Esophagus mucosa (tissue), 1 donor: ENCODE measurements around the gene MCM7. TPM values are rescaled to one million over a fixed set of nuclear protein-coding genes. Genes with fewer than 3 reads are reported as not detected.
A peak's percentile ranks its signal among the peaks of the same experiment; 100 is the strongest.

Experiments
- ATAC-seq: fragments of 200-7000 bp; cut with Tn5 transposase; one replicate; pipeline ENCODE4 v1.9.1; 2020
- total RNA-seq: library from RNA; stranded (reverse); gene quantifications from one replicate; pipeline ENCODE4 v1.2.4, GENCODE V29; 2023
- donor health status: DM: yes; HTN: yes; CAD: no.

The MCM7 gene
- total RNA-seq, 1 donor from 2014 or later, result 53.0 TPM

GRCh38 chr7:100122067-100122466 lies 20.9 kb upstream of the MCM7 start:
- peak; percentile 11 for ATAC-seq

GRCh38 chr7:100120733-100121036 lies 19.5 kb upstream of the MCM7 start:
- ATAC-seq, result no peak

GRCh38 chr7:100119970-100120732 lies 19.0 kb upstream of the MCM7 start:
- peak; percentile 33 for ATAC-seq

- peak; percentile 83 for ATAC-seq
Measured at GRCh38 chr7:100119072-100119969, 18.1 kb upstream of the MCM7 start, which contains the start of the genes CNPY4 and TAF6. TSS of gene CNPY4 (plus strand) at chr7:100119634. CDS start at chr7:100119745, 111 bp downstream. TSS of gene TAF6 (minus strand) at chr7:100119358. CDS start at chr7:100114209, 5,149 bp downstream.

GRCh38 chr7:100118388-100119071 lies 17.3 kb upstream of the MCM7 start:
- no peak for ATAC-seq

- ATAC-seq, result no peak
Measured at GRCh38 chr7:100115026-100115425, 13.8 kb upstream of the MCM7 start.

- no peak for ATAC-seq
Measured at GRCh38 chr7:100111914-100112313, 10.7 kb upstream of the MCM7 start.

GRCh38 chr7:100111156-100111555 lies 10.0 kb upstream of the MCM7 start:
- ATAC-seq, result no peak

- no peak for ATAC-seq
Measured at GRCh38 chr7:100109521-100110163, 8.4 kb upstream of the MCM7 start.

- ATAC-seq, result no peak
Measured at GRCh38 chr7:100107890-100108289, 6.7 kb upstream of the MCM7 start.

- no peak for ATAC-seq
Measured at GRCh38 chr7:100107125-100107737, 6.0 kb upstream of the MCM7 start.

GRCh38 chr7:100106633-100107032 lies 5.4 kb upstream of the MCM7 start:
- no peak for ATAC-seq

- ATAC-seq, result no peak
Measured at GRCh38 chr7:100105534-100105933, 4.3 kb upstream of the MCM7 start.

- ATAC-seq, result no peak
Measured at GRCh38 chr7:100102950-100103840, 2.0 kb upstream of the MCM7 start.

GRCh38 chr7:100100420-100101015 lies 679 bp downstream of the MCM7 start:
- peak; percentile 89 for ATAC-seq

- no peak for ATAC-seq
Measured at GRCh38 chr7:100099452-100099851, 1.7 kb downstream of the MCM7 start.

GRCh38 chr7:100098913-100099312 lies 2.3 kb downstream of the MCM7 start:
- ATAC-seq, result no peak

- ATAC-seq, result no peak
Measured at GRCh38 chr7:100095704-100096103, 5.5 kb downstream of the MCM7 start.

- ATAC-seq, result no peak
Measured at GRCh38 chr7:100095289-100095688, 5.9 kb downstream of the MCM7 start.

- ATAC-seq, result no peak
Measured at GRCh38 chr7:100093925-100094486, 7.2 kb downstream of the MCM7 start.
